Measurements from ENCODE around the gene DPYD. TPM values are rescaled to one million over a fixed set of nuclear protein-coding genes. Genes with fewer than 3 reads are reported as not detected.

The DPYD gene
- polyA plus RNA-seq, 1 donor from 2014 or later: 3.8 TPM

- H3K27me3 Mint-ChIP-seq: no peaks in the 10 kb centered on the region
- no peaks in the 10 kb centered on the region for H3K36me3 Mint-ChIP-seq
- H3K4me3 Mint-ChIP-seq: no peak overlapping the region
- H3K27ac Mint-ChIP-seq: no peak overlapping the region
- no peaks in the 10 kb centered on the region for H3K4me1 Mint-ChIP-seq
- no peaks in the 10 kb centered on the region for H3K9me3 Mint-ChIP-seq
These were observed 838.5 kb downstream of the DPYD start for GRCh38 chr1:97082160-97082848.

- Mint-ChIP-seq H3K4me3 (no peak overlapping the region), H3K36me3 (no peaks in the 10 kb centered on the region), H3K4me1 (no peaks in the 10 kb centered on the region), H3K9me3 (no peaks in the 10 kb centered on the region), H3K27ac (no peak overlapping the region), H3K27me3 (no peaks in the 10 kb centered on the region)
These were observed 842.0 kb downstream of the DPYD start for GRCh38 chr1:97078872-97079271.

- Mint-ChIP-seq H3K27ac (no peak overlapping the region), H3K36me3 (no peaks in the 10 kb centered on the region), H3K4me3 (no peak overlapping the region), H3K4me1 (no peaks in the 10 kb centered on the region), H3K27me3 (no peaks in the 10 kb centered on the region), H3K9me3 (no peaks in the 10 kb centered on the region)
These were observed 843.6 kb downstream of the DPYD start for GRCh38 chr1:97077221-97077620.

GRCh38 chr1:97074771-97075170, 846.1 kb downstream of the DPYD start:
- H3K27me3 Mint-ChIP-seq: no peaks in the 10 kb centered on the region
- H3K9me3 Mint-ChIP-seq: no peaks in the 10 kb centered on the region
- no peaks in the 10 kb centered on the region for H3K4me1 Mint-ChIP-seq
- no peak overlapping the region for H3K4me3 Mint-ChIP-seq
- H3K27ac Mint-ChIP-seq: no peak overlapping the region
- no peaks in the 10 kb centered on the region for H3K36me3 Mint-ChIP-seq

GRCh38 chr1:97073936-97074335, 846.9 kb downstream of the DPYD start:
- Mint-ChIP-seq H3K36me3 (no peaks in the 10 kb centered on the region), H3K4me1 (no peaks in the 10 kb centered on the region), H3K9me3 (peaks cover 0 to 3% (median 0%) of the 10 kb centered on the region in 3 donors), H3K27me3 (no peaks in the 10 kb centered on the region), H3K4me3 (no peak overlapping the region), H3K27ac (no peak overlapping the region)

- Mint-ChIP-seq H3K27ac (no peak overlapping the region), H3K27me3 (no peaks in the 10 kb centered on the region), H3K36me3 (no peaks in the 10 kb centered on the region), H3K4me3 (no peak overlapping the region), H3K4me1 (no peaks in the 10 kb centered on the region), H3K9me3 (peaks cover 0 to 5% (median 0%) of the 10 kb centered on the region in 3 donors)
These were observed 847.7 kb downstream of the DPYD start for GRCh38 chr1:97073169-97073568.

GRCh38 chr1:97071173-97071572, 849.7 kb downstream of the DPYD start:
- Mint-ChIP-seq H3K27ac (no peak overlapping the region), H3K4me1 (no peaks in the 10 kb centered on the region), H3K4me3 (no peak overlapping the region), H3K36me3 (no peaks in the 10 kb centered on the region), H3K27me3 (no peaks in the 10 kb centered on the region), H3K9me3 (peaks cover 0 to 9% (median 0%) of the 10 kb centered on the region in 3 donors)

GRCh38 chr1:97070376-97070775, 850.5 kb downstream of the DPYD start:
- Mint-ChIP-seq H3K27ac (peak overlapping the region in 1 of 3 donors; percentile 4), H3K4me3 (no peak overlapping the region), H3K4me1 (no peaks in the 10 kb centered on the region), H3K27me3 (no peaks in the 10 kb centered on the region), H3K9me3 (peaks cover 0 to 12% (median 0%) of the 10 kb centered on the region in 3 donors), H3K36me3 (no peaks in the 10 kb centered on the region)

- peaks cover 0 to 12% (median 0%) of the 10 kb centered on the region in 3 donors for H3K9me3 Mint-ChIP-seq
- H3K4me1 Mint-ChIP-seq: no peaks in the 10 kb centered on the region
- no peaks in the 10 kb centered on the region for H3K36me3 Mint-ChIP-seq
These were observed 851.5 kb downstream of the DPYD start for GRCh38 chr1:97069312-97069711.

GRCh38 chr1:97066860-97067259, 854.0 kb downstream of the DPYD start:
- no peak overlapping the region for H3K27ac Mint-ChIP-seq
- H3K27me3 Mint-ChIP-seq: no peaks in the 10 kb centered on the region
- H3K4me3 Mint-ChIP-seq: no peak overlapping the region
- no peaks in the 10 kb centered on the region for H3K4me1 Mint-ChIP-seq
- peaks cover 0 to 12% (median 3%) of the 10 kb centered on the region in 3 donors for H3K9me3 Mint-ChIP-seq
- no peaks in the 10 kb centered on the region for H3K36me3 Mint-ChIP-seq

More at GRCh38 chr1:97069312-97069711, 851.5 kb downstream of the DPYD start:
- no peaks in the 10 kb centered on the region for H3K27me3 Mint-ChIP-seq
- H3K27ac Mint-ChIP-seq: no peak overlapping the region
- H3K4me3 Mint-ChIP-seq: no peak overlapping the region

- Mint-ChIP-seq H3K36me3 (no peaks in the 10 kb centered on the region), H3K4me1 (no peaks in the 10 kb centered on the region), H3K27me3 (no peaks in the 10 kb centered on the region), H3K4me3 (no peak overlapping the region), H3K9me3 (peaks cover 0 to 18% (median 6%) of the 10 kb centered on the region in 3 donors), H3K27ac (no peak overlapping the region)
These were observed 857.3 kb downstream of the DPYD start for GRCh38 chr1:97063532-97063931.

GRCh38 chr1:97061604-97062003, 859.2 kb downstream of the DPYD start:
- no peaks in the 10 kb centered on the region for H3K4me1 Mint-ChIP-seq
- H3K27me3 Mint-ChIP-seq: no peaks in the 10 kb centered on the region
- H3K27ac Mint-ChIP-seq: no peak overlapping the region
- H3K9me3 Mint-ChIP-seq: peaks cover 0 to 26% (median 13%) of the 10 kb centered on the region in 3 donors
- H3K4me3 Mint-ChIP-seq: no peak overlapping the region
- H3K36me3 Mint-ChIP-seq: no peaks in the 10 kb centered on the region

- Mint-ChIP-seq H3K36me3 (no peaks in the 10 kb centered on the region), H3K4me1 (no peaks in the 10 kb centered on the region), H3K9me3 (peaks cover 4 to 37% (median 17%) of the 10 kb centered on the region in 3 donors), H3K27me3 (no peaks in the 10 kb centered on the region), H3K4me3 (no peak overlapping the region), H3K27ac (no peak overlapping the region)
These were observed 864.4 kb downstream of the DPYD start for GRCh38 chr1:97056386-97056785.

GRCh38 chr1:97053268-97053667, 867.6 kb downstream of the DPYD start:
- Mint-ChIP-seq H3K36me3 (no peaks in the 10 kb centered on the region), H3K4me3 (no peak overlapping the region), H3K9me3 (peaks cover 4 to 24% (median 13%) of the 10 kb centered on the region in 3 donors), H3K27me3 (peaks cover 4% of the 10 kb centered on the region), H3K4me1 (no peaks in the 10 kb centered on the region), H3K27ac (no peak overlapping the region)

GRCh38 chr1:97051823-97052222, 869.0 kb downstream of the DPYD start:
- Mint-ChIP-seq H3K27ac (no peak overlapping the region), H3K27me3 (peaks cover 5% of the 10 kb centered on the region), H3K4me3 (no peak overlapping the region), H3K9me3 (peaks cover 4 to 17% (median 7%) of the 10 kb centered on the region in 3 donors), H3K36me3 (no peaks in the 10 kb centered on the region), H3K4me1 (no peaks in the 10 kb centered on the region)

- Mint-ChIP-seq H3K9me3 (peaks cover 0 to 11% (median 4%) of the 10 kb centered on the region in 3 donors), H3K27me3 (peaks cover 5% of the 10 kb centered on the region), H3K4me3 (no peak overlapping the region), H3K27ac (no peak overlapping the region), H3K4me1 (no peaks in the 10 kb centered on the region), H3K36me3 (no peaks in the 10 kb centered on the region)
These were observed 870.3 kb downstream of the DPYD start for GRCh38 chr1:97050506-97050905.
